ENCODE data around the gene KRTAP6-2.

KRTAP6-2 gene

GRCh38 chr21:30577766-30578165 lies 20.9 kb downstream of the KRTAP6-2 start:
- no peak for DNase-seq (ENCODE audit: low read depth in 1 of 2, low spot score in 1 of 2)

GRCh38 chr21:30567617-30568016 lies 31.1 kb downstream of the KRTAP6-2 start:
- no peak for DNase-seq (ENCODE audit: low read depth in 1 of 2, low spot score in 1 of 2)

DNA sequence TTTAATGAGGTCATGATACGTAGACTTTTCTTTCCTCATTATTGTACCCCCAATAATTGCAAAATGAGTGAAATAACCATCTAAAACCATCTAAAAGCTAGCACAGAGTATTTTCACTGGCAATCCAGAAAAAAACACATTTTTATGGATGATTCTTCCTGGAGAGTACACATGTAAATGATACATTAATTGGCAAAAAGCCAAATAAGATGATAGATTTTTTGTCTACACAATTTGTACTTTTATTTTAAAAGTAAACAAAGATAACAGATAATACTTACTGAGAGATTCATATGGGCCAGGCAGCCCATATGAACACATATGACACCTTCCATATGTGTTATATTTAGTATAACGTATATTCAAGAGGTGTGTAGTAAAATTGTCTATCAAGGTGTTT lies 35.1 kb downstream of the KRTAP6-2 start:
- DNase-seq (ENCODE audit: low read depth in 1 of 2, low spot score in 1 of 2), result no peak

DNA sequence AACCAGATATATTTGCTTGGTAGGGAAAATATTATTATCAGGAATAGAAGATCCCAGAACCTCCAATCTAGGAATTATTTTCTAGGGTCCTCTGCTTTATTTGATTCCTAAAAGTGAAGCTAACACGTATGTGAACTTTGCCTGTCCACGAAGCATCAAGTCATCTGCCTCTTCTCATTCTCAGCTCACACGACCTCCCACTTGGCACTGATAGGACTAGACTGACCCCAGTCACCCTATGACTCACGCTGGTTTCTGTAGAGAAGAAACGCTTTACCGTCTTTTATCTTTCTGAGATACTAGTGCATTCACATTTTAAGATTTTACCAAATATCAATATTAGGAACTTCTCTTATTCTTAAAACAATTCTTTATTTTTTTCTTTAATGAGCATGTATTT lies 35.6 kb downstream of the KRTAP6-2 start:
- no peak for DNase-seq (ENCODE audit: low read depth in 1 of 2, low spot score in 1 of 2)

- DNase-seq (ENCODE audit: low read depth in 1 of 2, low spot score in 1 of 2), result no peak
These were observed 36.7 kb downstream of the KRTAP6-2 start for GRCh38 chr21:30561957-30562356.

- no peak for DNase-seq (ENCODE audit: low read depth in 1 of 2, low spot score in 1 of 2)
These were observed 37.3 kb downstream of the KRTAP6-2 start, which contains the start of gene KRTAP19-7 for GRCh38 chr21:30561264-30561895. Gene KRTAP19-7 (minus strand): TSS chr21:30561314. CDS start chr21:30561289, 25 bp downstream.

DNA sequence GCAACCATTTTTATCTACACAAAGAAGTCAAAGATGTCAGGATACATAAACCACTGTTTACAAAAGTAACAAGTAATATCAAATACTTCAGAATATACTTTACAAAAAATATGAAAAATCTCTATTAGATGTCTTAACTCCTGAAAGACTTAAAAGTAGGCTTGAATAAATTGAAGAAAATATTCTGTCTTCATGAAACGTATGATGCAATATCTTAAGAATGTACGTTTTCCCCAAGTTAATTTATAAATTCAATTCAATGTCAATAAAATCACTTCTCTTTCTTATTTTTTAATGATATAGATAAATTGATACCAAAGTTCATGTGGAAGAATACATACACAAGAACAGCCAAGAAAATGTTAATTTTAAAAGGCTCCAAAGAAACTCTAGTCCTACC lies 43.6 kb downstream of the KRTAP6-2 start:
- no peak for DNase-seq (ENCODE audit: low read depth in 1 of 2, low spot score in 1 of 2)

GRCh38 chr21:30552782-30553181 lies 45.9 kb downstream of the KRTAP6-2 start:
- no peak for DNase-seq (ENCODE audit: low read depth in 1 of 2, low spot score in 1 of 2)
